GM13977 (cell line): ENCODE measurements around the gene ELP4.
"Not testable (repeated sequence)": the region's sequence is repeated elsewhere in the genome, so short reads cannot be mapped to it uniquely, and the experiment has no call there.

ENCODE experiments used
- DNase-seq: peaks from one replicate; pipeline ENCODE4 v3.0.0; 2012; ENCODE audit warnings: low spot score
- CTCF ChIP-seq: IDR thresholded peaks from 2 replicates; pipeline ENCODE4 v1.5.1; 2012; ENCODE audit warnings: mild to moderate bottlenecking, control low read depth; ENCODE audit not compliant: insufficient read depth; ENCODE audit errors: extremely low read depth, missing control alignments
- in situ Hi-C: fragments of 300-500 bp; cut with MboI; formaldehyde crosslinking; loops from one replicate; pipeline ENCODE4 v1.12.0; 2022; ENCODE audit warnings: low sequenced_read_pairs, low pct_unique_long_range_greater_than_20kb, mixed read lengths, inconsistent platforms; ENCODE audit not compliant: unreplicated experiment

Gene ELP4

DNA sequence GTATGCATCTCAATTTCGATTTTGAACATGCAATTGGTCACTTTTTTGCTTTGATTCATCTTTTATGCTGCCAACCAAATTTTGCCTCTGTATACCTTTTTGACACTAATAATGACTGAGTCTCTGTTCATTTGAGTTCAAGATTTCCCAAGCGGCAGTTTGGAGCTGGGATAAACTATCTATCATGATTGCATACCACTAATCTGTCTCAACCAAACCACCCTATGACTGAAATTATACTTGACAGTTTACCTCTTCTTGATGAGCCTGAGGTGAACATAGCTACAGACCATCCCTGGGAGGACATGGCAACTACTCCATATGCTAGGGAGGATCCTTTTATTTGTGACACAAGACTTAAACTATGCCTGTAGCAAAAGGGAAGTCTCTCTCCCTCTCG lies 155.4 kb downstream of the ELP4 start:
- DNase-seq, result no peak
- TF ChIP-seq CTCF, result no peak
- in situ Hi-C loops, result no loop called here

GRCh38 chr11:31671681-31672080 lies 162.1 kb downstream of the ELP4 start:
- no peak for TF ChIP-seq CTCF
- in situ Hi-C loops, result no loop called here
- DNase-seq, result no peak

DNA sequence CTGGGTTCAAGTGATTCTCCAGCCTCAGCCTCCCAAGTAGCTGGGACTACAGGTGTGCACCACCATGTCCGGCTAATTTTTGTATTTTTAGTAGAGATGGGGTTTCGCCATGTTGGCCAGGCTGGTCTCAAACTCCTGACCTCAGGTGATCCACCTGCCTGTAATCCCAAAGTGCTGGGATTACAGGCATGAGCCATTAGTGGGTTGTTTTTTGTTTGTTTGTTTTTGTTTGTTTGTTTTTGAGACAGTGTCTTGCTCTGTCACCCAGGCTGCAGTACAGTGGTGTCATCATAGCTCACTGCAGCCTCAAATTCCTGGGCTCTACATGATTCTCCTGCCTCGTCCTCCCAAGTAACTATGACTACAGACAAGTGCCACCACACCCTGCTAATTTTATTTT lies 163.5 kb downstream of the ELP4 start:
- in situ Hi-C loops, DNase-seq: not testable (repeated sequence)

- in situ Hi-C loops, result no loop called here
- no peak for DNase-seq
- TF ChIP-seq CTCF, result no peak
These were observed 166.9 kb downstream of the ELP4 start for GRCh38 chr11:31676280-31676982.

- TF ChIP-seq CTCF, result no peak
- in situ Hi-C loops, result no loop called here
- no peak for DNase-seq
These were observed 171.2 kb downstream of the ELP4 start for GRCh38 chr11:31680770-31681169.

GRCh38 chr11:31687256-31687655 lies 177.7 kb downstream of the ELP4 start:
- in situ Hi-C loops, result no loop called here
- TF ChIP-seq CTCF, result no peak
- DNase-seq, result no peak

DNA sequence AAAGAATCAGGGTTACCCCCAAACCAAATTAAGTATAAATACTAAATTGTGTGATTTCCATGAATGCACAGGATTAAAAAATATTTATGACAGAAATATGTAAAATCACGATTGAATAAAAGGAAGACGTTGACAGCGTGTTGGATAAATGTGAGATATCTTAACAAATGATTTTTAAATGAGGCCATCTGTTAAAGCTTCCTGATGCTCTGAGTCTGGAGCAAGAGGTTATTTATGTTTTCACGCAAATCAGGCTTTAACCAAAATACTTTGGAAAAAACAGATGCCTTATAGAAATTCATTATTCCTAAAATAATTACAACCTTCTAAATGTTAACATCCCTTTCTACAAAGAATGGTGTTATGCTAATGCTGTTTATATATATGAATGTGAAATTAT lies 178.3 kb downstream of the ELP4 start:
- in situ Hi-C loops, result no loop called here
- DNase-seq, result no peak
- no peak for TF ChIP-seq CTCF
